ENCODE measurements around the gene CCNQ.

Gene CCNQ

GRCh38 chrX:153598541-153599191, at the start of gene CCNQ:
TSS of gene CCNQ (minus strand) at chrX:153599139. CDS start at chrX:153599073, 66 bp downstream.
- DNase-seq: no peak

- DNase-seq: no peak
These were observed 48.8 kb upstream of the CCNQ start for GRCh38 chrX:153647461-153648357.

GRCh38 chrX:153646620-153647373, 47.9 kb upstream of the CCNQ start, which contains the start of gene DUSP9:
TSS of gene DUSP9 (plus strand) at chrX:153647203. CDS start at chrX:153647954, 751 bp downstream.
- peak in 1 of 2 donors; percentile 5 for DNase-seq

- DNase-seq: no peak
These were observed 47.1 kb upstream of the CCNQ start for GRCh38 chrX:153645921-153646488.

- DNase-seq: no peak
These were observed 46.2 kb upstream of the CCNQ start for GRCh38 chrX:153645151-153645550.

GRCh38 chrX:153644356-153645125, 45.6 kb upstream of the CCNQ start:
- no peak for DNase-seq

GRCh38 chrX:153643431-153644351, 44.8 kb upstream of the CCNQ start:
- DNase-seq: peak in 1 of 2 donors; percentile 7

- no peak for DNase-seq
These were observed 43.9 kb upstream of the CCNQ start for GRCh38 chrX:153642655-153643430.

- DNase-seq: peak in 1 of 2 donors; percentile 4
These were observed 43.2 kb upstream of the CCNQ start for GRCh38 chrX:153642051-153642654.

GRCh38 chrX:153641627-153642026, 42.7 kb upstream of the CCNQ start:
- no peak for DNase-seq

- no peak for DNase-seq
These were observed 42.0 kb upstream of the CCNQ start for GRCh38 chrX:153640736-153641575.

GRCh38 chrX:153640045-153640686, 41.2 kb upstream of the CCNQ start:
- no peak for DNase-seq

- DNase-seq: no peak
These were observed 40.5 kb upstream of the CCNQ start for GRCh38 chrX:153639177-153640044.

- DNase-seq: no peak
These were observed 39.7 kb upstream of the CCNQ start for GRCh38 chrX:153638436-153639176.

- no peak for DNase-seq
These were observed 39.1 kb upstream of the CCNQ start for GRCh38 chrX:153638041-153638371.
